H1 (cell line): Measurements from ENCODE around the gene WFDC1. TPM values are rescaled to one million over a fixed set of nuclear protein-coding genes. Genes with fewer than 3 reads are reported as not detected.

ENCODE experiments used
- CHD7 ChIP-seq: fragments of 300-600 bp; sonication (generic); IDR thresholded peaks from 2 replicates; pipeline ENCODE4 v1.7.1; 2012; ENCODE audit warnings: low read length, moderate library complexity, mild to moderate bottlenecking, inconsistent platforms; ENCODE audit not compliant: insufficient replicate concordance
- JUN ChIP-seq: IDR thresholded peaks from 2 replicates; pipeline ENCODE4 v1.6.1; 2011; ENCODE audit warnings: low read depth, mild to moderate bottlenecking, improper control_type of control experiment, low read length
- KDM4A ChIP-seq: IDR thresholded peaks from one replicate; pipeline ENCODE4 v1.7.1; 2012; ENCODE audit warnings: low read depth, mild to moderate bottlenecking, moderate library complexity, low read length, inconsistent platforms; ENCODE audit not compliant: severe bottlenecking
- MAFK ChIP-seq: IDR thresholded peaks from 2 replicates; pipeline ENCODE4 v1.6.1; 2012; ENCODE audit warnings: low read depth, mild to moderate bottlenecking, improper control_type of control experiment, low read length
- POLR2AphosphoS5 ChIP-seq: IDR thresholded peaks from 2 replicates; pipeline ENCODE4 v1.6.1; 2011; ENCODE audit warnings: low read depth, low read length
- SIRT6 ChIP-seq: IDR thresholded peaks from one replicate; pipeline ENCODE4 v1.7.1; 2012; ENCODE audit warnings: low read length, inconsistent platforms
- SP4 ChIP-seq: IDR thresholded peaks from 2 replicates; pipeline ENCODE4 v1.6.1; 2012; ENCODE audit warnings: low read length, inconsistent platforms
- polyA plus RNA-seq, 7 experiments: library from polyadenylated mRNA; depleted of rRNA in 3 of 7; stranded (reverse) in 5 of 7; unstranded in 2 of 7; fragments of >200 nt in 5 of 7; fragments of 200-250 nt in 2 of 7; gene quantifications; 1 replicate in 5 of 7; 2 replicates in 1 of 7; 4 replicates in 1 of 7; pipeline versions ENCODE4 v1.2.1 to v1.2.3, GENCODE V29; 2011 to 2013; ENCODE audit warnings: missing spikeins in 2 of 7, mixed read lengths in 2 of 7
- total RNA-seq: library from RNA; stranded (reverse); fragmentation: NEBNext Ultra II Directional; extraction: Animal tissue kit (Norgen Biotek cat#: 25700); gene quantifications from 2 replicates; pipeline ENCODE4 v1.2.1, GENCODE V29; 2021

The WFDC1 gene
- total and polyA plus RNA-seq, 2 of the 8 experiments (the other 6 are each of a cell fraction or from before 2014, with no cell fraction given) = 0.70 to 1.1 TPM

- TF ChIP-seq CHD7 (no peak), SP4 (no peak), MAFK (no peak), SIRT6 (no peak), KDM4A (no peak), POLR2AphosphoS5 (no peak), JUN (no peak)
Measured at GRCh38 chr16:84361546-84361945, 66.9 kb downstream of the WFDC1 start (continued).
